Neural cell (in vitro differentiated cells): Measurements from ENCODE around the gene MTCL1. TPM values are rescaled to one million over a fixed set of nuclear protein-coding genes. Genes with fewer than 3 reads are reported as not detected.

Experiments
- H2AFZ ChIP-seq: fragments of 200-600, 300-800 bp; sonication (generic), shearing (Covaris generic); 2 replicates; pipeline ENCODE4 v1.6.0; 2014; ENCODE audit warnings: low read depth, mild to moderate bottlenecking, antibody characterized with exemption, low read length, moderate library complexity
- H3F3A ChIP-seq: fragments of 200-600 bp; shearing (Covaris generic); 2 replicates; pipeline ENCODE4 v1.6.1; 2016; ENCODE audit warnings: mild to moderate bottlenecking, moderate library complexity, mixed read lengths, antibody characterized with exemption, low read length; ENCODE audit not compliant: insufficient read depth, poor library complexity, severe bottlenecking
- H3K27ac ChIP-seq: fragments of 200-600, 300-800 bp; sonication (generic), shearing (Covaris generic); 2 replicates; pipeline ENCODE4 v1.5.1; 2014; ENCODE audit warnings: mild to moderate bottlenecking, low read length, moderate library complexity
- H3K27me3 ChIP-seq: fragments of 300-800, 200-600 bp; sonication (generic), shearing (Covaris generic); 2 replicates; pipeline ENCODE4 v1.6.0; 2014; ENCODE audit warnings: mild to moderate bottlenecking, low read depth, low read length, moderate library complexity; ENCODE audit not compliant: insufficient read depth
- H3K36me3 ChIP-seq: fragments of 300-800, 200-600 bp; sonication (generic), shearing (Covaris generic); 2 replicates; pipeline ENCODE4 v1.5.1; 2014; ENCODE audit warnings: mild to moderate bottlenecking, antibody characterized with exemption, low read length, moderate library complexity; ENCODE audit not compliant: insufficient read depth
- H3K4me2 ChIP-seq: fragments of 300-800, 200-600 bp; sonication (generic), shearing (Covaris generic); 2 replicates; pipeline ENCODE4 v1.6.0; 2014; ENCODE audit warnings: mild to moderate bottlenecking, low read length
- H3K4me3 ChIP-seq: fragments of 300-800, 200-600 bp; sonication (generic), shearing (Covaris generic); 2 replicates; pipeline ENCODE4 v1.5.1; 2014; ENCODE audit warnings: mild to moderate bottlenecking, low read length, moderate library complexity
- H3K79me2 ChIP-seq: fragments of 200-600 bp; shearing (Covaris generic); replicated peaks from 2 replicates; pipeline ENCODE4 v1.6.0; 2014; ENCODE audit warnings: mild to moderate bottlenecking, low read length, moderate library complexity; ENCODE audit not compliant: insufficient read depth
- H3K9ac ChIP-seq: fragments of 300-800, 200-600 bp; sonication (generic), shearing (Covaris generic); 2 replicates; pipeline ENCODE4 v1.6.1; 2016; ENCODE audit warnings: mild to moderate bottlenecking, low read length, mixed read lengths
- H3K9me2 ChIP-seq: fragments of 200-600 bp; shearing (Covaris generic); 2 replicates; pipeline ENCODE4 v1.6.1; 2016; ENCODE audit warnings: mild to moderate bottlenecking, low read length, mixed read lengths; ENCODE audit not compliant: insufficient read depth
- H3K9me3 ChIP-seq: fragments of 200-600, 300-800 bp; sonication (generic), shearing (Covaris generic); 2 replicates; pipeline ENCODE4 v1.6.1; 2016; ENCODE audit warnings: mild to moderate bottlenecking, mixed run types, low read length, moderate library complexity, mixed read lengths
- H4K20me1 ChIP-seq: fragments of 200-600 bp; shearing (Covaris generic); 2 replicates; pipeline ENCODE4 v1.6.1; 2016; ENCODE audit warnings: mild to moderate bottlenecking, mixed run types; ENCODE audit not compliant: insufficient read depth
- EP300 ChIP-seq: fragments of 450-650 bp; conservative IDR thresholded peaks from 2 replicates; pipeline ENCODE4 v1.6.1; 2014; ENCODE audit warnings: antibody characterized with exemption, mild to moderate bottlenecking, moderate library complexity; ENCODE audit not compliant: poor library complexity, severe bottlenecking
- EZH2 ChIP-seq: fragments of 200-600, 300-800 bp; shearing (Covaris generic), sonication (generic); IDR thresholded peaks from 2 replicates; pipeline ENCODE4 v1.6.1; 2014; ENCODE audit warnings: antibody characterized with exemption, low read length, borderline replicate concordance, mild to moderate bottlenecking; ENCODE audit not compliant: insufficient read depth, poor library complexity, severe bottlenecking
- MXI1 ChIP-seq: fragments of 450-650 bp; conservative IDR thresholded peaks from 2 replicates; pipeline ENCODE4 v1.6.1; 2014; ENCODE audit warnings: antibody characterized with exemption, mild to moderate bottlenecking; ENCODE audit not compliant: poor library complexity, severe bottlenecking
- POLR2AphosphoS5 ChIP-seq: IDR thresholded peaks from 2 replicates; pipeline ENCODE4 v1.6.1; 2012
- RAD21 ChIP-seq: fragments of 450-650 bp; conservative IDR thresholded peaks from 2 replicates; pipeline ENCODE4 v1.6.1; 2014; ENCODE audit warnings: antibody characterized with exemption, mild to moderate bottlenecking, moderate library complexity
- SMC3 ChIP-seq: fragments of 450-650 bp; conservative IDR thresholded peaks from 2 replicates; pipeline ENCODE4 v1.6.1; 2014; ENCODE audit warnings: antibody characterized with exemption, mild to moderate bottlenecking, moderate library complexity; ENCODE audit not compliant: poor library complexity
- TAF1 ChIP-seq: IDR thresholded peaks from 2 replicates; pipeline ENCODE4 v1.6.1; 2012; ENCODE audit warnings: low read depth
- polyA plus RNA-seq: library from polyadenylated mRNA; depleted of rRNA; stranded (reverse); fragments of >200 nt; gene quantifications from 2 replicates; pipeline ENCODE4 v1.2.3, GENCODE V29; 2014
- TF ChIP-seq, protein P1 (sequence below): IDR thresholded peaks from 2 replicates; pipeline ENCODE4 v1.6.1; 2012; ENCODE audit warnings: borderline replicate concordance
- TF ChIP-seq, protein P2 (sequence below): fragments of 450-650 bp; IDR thresholded peaks from 2 replicates; pipeline ENCODE4 v1.5.1; 2014; ENCODE audit warnings: antibody characterized with exemption, mild to moderate bottlenecking, moderate library complexity; ENCODE audit not compliant: poor library complexity, severe bottlenecking

MTCL1 gene
- polyA plus RNA-seq, 1 donor from 2014 or later = 20.8 TPM

DNA sequence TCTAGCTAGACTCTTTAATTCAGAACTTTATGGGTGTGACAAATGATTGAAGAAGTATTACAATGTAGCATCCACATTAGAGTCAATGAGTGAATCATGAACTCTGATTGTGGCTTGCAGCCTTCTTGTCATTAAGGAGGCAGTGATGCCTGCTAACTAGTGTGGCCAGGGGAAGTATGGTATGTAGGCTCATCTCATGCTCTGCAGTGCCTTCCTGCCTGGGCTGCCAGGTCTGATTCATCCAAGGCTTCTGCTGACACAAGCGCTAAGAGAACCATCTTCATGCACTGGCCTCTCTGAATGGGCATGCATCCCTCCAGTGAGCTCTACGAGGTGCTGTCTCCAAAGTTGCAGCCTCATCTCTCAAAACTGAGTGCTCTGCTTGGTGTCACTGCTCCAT is 144.3 kb downstream of the MTCL1 start:
- no peaks in the 10 kb centered on the region for H3K27me3 ChIP-seq
- H3K27ac ChIP-seq = no peak overlapping the region
- H3K4me3 ChIP-seq = no peak overlapping the region
- no peaks in the 10 kb centered on the region for H3K9me3 ChIP-seq
- no peak overlapping the region for H3K4me2 ChIP-seq
- no peak overlapping the region for H2AFZ ChIP-seq
- no peaks in the 10 kb centered on the region for H3K9me2 ChIP-seq
- no peaks in the 10 kb centered on the region for H4K20me1 ChIP-seq
- H3K9ac ChIP-seq = no peak overlapping the region
- no peaks in the 10 kb centered on the region for H3K79me2 ChIP-seq
- TF ChIP-seq, protein P1, sequence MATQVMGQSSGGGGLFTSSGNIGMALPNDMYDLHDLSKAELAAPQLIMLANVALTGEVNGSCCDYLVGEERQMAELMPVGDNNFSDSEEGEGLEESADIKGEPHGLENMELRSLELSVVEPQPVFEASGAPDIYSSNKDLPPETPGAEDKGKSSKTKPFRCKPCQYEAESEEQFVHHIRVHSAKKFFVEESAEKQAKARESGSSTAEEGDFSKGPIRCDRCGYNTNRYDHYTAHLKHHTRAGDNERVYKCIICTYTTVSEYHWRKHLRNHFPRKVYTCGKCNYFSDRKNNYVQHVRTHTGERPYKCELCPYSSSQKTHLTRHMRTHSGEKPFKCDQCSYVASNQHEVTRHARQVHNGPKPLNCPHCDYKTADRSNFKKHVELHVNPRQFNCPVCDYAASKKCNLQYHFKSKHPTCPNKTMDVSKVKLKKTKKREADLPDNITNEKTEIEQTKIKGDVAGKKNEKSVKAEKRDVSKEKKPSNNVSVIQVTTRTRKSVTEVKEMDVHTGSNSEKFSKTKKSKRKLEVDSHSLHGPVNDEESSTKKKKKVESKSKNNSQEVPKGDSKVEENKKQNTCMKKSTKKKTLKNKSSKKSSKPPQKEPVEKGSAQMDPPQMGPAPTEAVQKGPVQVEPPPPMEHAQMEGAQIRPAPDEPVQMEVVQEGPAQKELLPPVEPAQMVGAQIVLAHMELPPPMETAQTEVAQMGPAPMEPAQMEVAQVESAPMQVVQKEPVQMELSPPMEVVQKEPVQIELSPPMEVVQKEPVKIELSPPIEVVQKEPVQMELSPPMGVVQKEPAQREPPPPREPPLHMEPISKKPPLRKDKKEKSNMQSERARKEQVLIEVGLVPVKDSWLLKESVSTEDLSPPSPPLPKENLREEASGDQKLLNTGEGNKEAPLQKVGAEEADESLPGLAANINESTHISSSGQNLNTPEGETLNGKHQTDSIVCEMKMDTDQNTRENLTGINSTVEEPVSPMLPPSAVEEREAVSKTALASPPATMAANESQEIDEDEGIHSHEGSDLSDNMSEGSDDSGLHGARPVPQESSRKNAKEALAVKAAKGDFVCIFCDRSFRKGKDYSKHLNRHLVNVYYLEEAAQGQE = no peak
- no peak for TF ChIP-seq RAD21
- no peak for TF ChIP-seq POLR2AphosphoS5
- TF ChIP-seq TAF1 = no peak
- TF ChIP-seq MXI1 = no peak
- TF ChIP-seq EZH2 = no peak
- no peak for TF ChIP-seq SMC3
- TF ChIP-seq, protein P2, sequence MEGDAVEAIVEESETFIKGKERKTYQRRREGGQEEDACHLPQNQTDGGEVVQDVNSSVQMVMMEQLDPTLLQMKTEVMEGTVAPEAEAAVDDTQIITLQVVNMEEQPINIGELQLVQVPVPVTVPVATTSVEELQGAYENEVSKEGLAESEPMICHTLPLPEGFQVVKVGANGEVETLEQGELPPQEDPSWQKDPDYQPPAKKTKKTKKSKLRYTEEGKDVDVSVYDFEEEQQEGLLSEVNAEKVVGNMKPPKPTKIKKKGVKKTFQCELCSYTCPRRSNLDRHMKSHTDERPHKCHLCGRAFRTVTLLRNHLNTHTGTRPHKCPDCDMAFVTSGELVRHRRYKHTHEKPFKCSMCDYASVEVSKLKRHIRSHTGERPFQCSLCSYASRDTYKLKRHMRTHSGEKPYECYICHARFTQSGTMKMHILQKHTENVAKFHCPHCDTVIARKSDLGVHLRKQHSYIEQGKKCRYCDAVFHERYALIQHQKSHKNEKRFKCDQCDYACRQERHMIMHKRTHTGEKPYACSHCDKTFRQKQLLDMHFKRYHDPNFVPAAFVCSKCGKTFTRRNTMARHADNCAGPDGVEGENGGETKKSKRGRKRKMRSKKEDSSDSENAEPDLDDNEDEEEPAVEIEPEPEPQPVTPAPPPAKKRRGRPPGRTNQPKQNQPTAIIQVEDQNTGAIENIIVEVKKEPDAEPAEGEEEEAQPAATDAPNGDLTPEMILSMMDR = no peak
- no peak for TF ChIP-seq EP300
- H3K36me3 ChIP-seq = no peaks in the 10 kb centered on the region
- H3F3A ChIP-seq = no peaks in the 10 kb centered on the region

DNA sequence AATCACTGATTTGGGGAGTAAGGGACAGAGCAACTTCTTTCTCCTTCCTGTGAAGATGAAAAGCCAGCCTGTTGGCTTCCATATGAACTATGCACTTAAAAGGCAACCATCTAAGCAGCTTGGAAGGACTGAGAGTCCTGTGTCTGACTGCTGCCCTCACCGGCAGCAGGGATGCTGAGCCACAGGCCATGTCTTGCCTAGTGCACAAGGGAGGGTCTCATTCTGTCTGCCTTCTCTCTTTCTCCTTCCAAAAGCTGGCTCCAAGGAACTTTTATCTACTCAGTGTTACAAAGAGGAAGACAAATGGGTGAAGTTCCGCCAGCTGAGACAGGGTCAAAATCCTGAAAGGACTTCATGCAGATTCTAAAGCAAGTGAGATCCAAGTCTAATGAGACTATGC is 146.3 kb downstream of the MTCL1 start:
- Histone ChIP-seq H3K27ac (no peak overlapping the region), H3K9ac (no peak overlapping the region), H3K79me2 (no peaks in the 10 kb centered on the region), H4K20me1 (no peaks in the 10 kb centered on the region), H3K36me3 (no peaks in the 10 kb centered on the region), H3K9me2 (no peaks in the 10 kb centered on the region), H3K9me3 (no peaks in the 10 kb centered on the region), H3K4me2 (no peak overlapping the region), H3K27me3 (no peaks in the 10 kb centered on the region), H3K4me3 (no peak overlapping the region), H3F3A (no peaks in the 10 kb centered on the region), H2AFZ (no peak overlapping the region)
- TF ChIP-seq, protein P2 = no peak
- TF ChIP-seq TAF1 = no peak
- no peak for TF ChIP-seq RAD21
- no peak for TF ChIP-seq MXI1
- no peak for TF ChIP-seq SMC3
- TF ChIP-seq EP300 = no peak
- TF ChIP-seq, protein P1 = no peak
- TF ChIP-seq EZH2 = no peak
- no peak for TF ChIP-seq POLR2AphosphoS5
